SH-SY5Y (cell line): ENCODE measurements around the gene PGS1.

Experiments
- GATA2 ChIP-seq: IDR thresholded peaks from 2 replicates; pipeline ENCODE4 v1.6.1; 2011; ENCODE audit warnings: mild to moderate bottlenecking, low read depth, low read length
- GATA3 ChIP-seq: IDR thresholded peaks from 2 replicates; pipeline ENCODE4 v1.6.1; 2011; ENCODE audit warnings: low read depth, mild to moderate bottlenecking, low read length, moderate library complexity

- TF ChIP-seq GATA2 (no peak), GATA3 (no peak)
Observed at GRCh38 chr17:78415821-78416711, 37.6 kb downstream of the PGS1 start.
